Activated B cell treated with CpG ODN at 0.5 μM for 24 hours (primary cell): ENCODE results near the gene CILP. TPM values are rescaled to one million over a fixed set of nuclear protein-coding genes. Genes with fewer than 3 reads are reported as not detected.
"Not testable (repeated sequence)": the region's sequence is repeated elsewhere in the genome, so short reads cannot be mapped to it uniquely, and the experiment has no call there.

Experiments used
- ATAC-seq: fragments of 200-7000 bp; cut with Tn5 transposase; one replicate; pipeline ENCODE4 v1.10.0; 2021; ENCODE audit warnings: low read depth, mild to moderate bottlenecking, moderate library complexity
- CTCF ChIA-PET: fragments of 350-600 bp; sonication (Branson Sonifier 250); formaldehyde crosslinking; loops from one replicate; lab custom pipeline; 2021; ENCODE audit warnings: antibody characterized with exemption; lab: Charles Lee
- POLR2A ChIA-PET: fragments of 350-600 bp; sonication (Branson Sonifier 250); formaldehyde crosslinking; loops from one replicate; lab custom pipeline; 2021; ENCODE audit warnings: antibody characterized with exemption; lab: Charles Lee
- DNase-seq: peaks from one replicate; pipeline ENCODE4 v3.0.0; 2022
- H3K27ac Mint-ChIP-seq: one replicate; pipeline ENCODE4 v1.8.0; 2020; ENCODE audit warnings: mixed read lengths
- H3K27me3 Mint-ChIP-seq: one replicate; pipeline ENCODE4 v1.8.0; 2021; ENCODE audit warnings: mixed read lengths
- H3K36me3 Mint-ChIP-seq: one replicate; pipeline ENCODE4 v1.8.0; 2021; ENCODE audit warnings: low read depth, mixed read lengths
- H3K4me1 Mint-ChIP-seq: one replicate; pipeline ENCODE4 v1.8.0; 2021; ENCODE audit warnings: mixed read lengths
- H3K4me3 Mint-ChIP-seq: one replicate; pipeline ENCODE4 v1.8.0; 2020; ENCODE audit warnings: mild to moderate bottlenecking, mixed read lengths
- H3K9me3 Mint-ChIP-seq: one replicate; pipeline ENCODE4 v1.8.0; 2020; ENCODE audit warnings: mixed read lengths
- CTCF ChIP-seq: fragments of 200-600 bp; IDR thresholded peaks from one replicate; pipeline ENCODE4 v1.8.0; 2022; ENCODE audit warnings: antibody characterized with exemption, mild to moderate bottlenecking
- intact Hi-C: fragments of 100-400 bp; cut with micrococcal nuclease; formaldehyde crosslinking; loops from one replicate; pipeline ENCODE4 v1.15.1; 2024
- total RNA-seq: library from RNA; stranded (reverse); gene quantifications from 2 replicates; pipeline ENCODE4 v1.2.3, GENCODE V29; 2022

Gene CILP
- total RNA-seq, 1 donor from 2014 or later, result 0.18 TPM

DNA sequence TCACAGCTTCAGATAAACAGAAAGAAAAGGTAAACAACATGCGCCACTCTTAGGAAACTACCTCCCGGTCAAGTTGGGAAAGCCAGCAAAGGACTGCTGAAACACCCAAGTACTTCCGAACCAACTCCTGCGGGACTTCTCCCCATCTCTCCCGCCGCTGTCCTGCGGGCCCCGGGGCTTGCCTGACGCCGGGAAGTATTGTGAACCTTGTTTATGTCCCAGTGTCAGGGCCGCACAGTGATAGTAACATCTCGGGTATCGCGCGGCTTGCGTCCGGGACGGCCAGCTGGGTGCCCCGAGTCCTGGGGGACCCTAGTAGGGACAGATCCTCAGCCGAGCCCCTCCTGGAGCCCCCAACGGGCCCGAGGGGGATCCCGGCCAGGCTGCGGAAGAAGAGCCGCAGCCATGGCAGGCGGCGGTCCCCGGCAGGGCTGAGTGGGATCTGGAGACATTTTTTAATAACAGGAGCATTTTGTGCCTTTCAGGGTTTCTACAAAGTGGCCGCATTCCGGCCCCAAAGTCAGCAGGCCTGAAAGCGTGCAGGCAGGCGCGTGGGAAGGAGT lies 26.9 kb downstream of the CILP start:
- TF ChIP-seq CTCF, result no peak
- peak overlapping the region; percentile 89 for H3K27ac Mint-ChIP-seq
- intact Hi-C loops, result loop anchor here (2.0 to 10.0 kb wide), 2 partner anchors 130 to 194 kb away; no protein-coding TSS in a partner anchor
- DNase-seq (peak; percentile 42), ATAC-seq (peak; percentile 1)
- H3K4me1 Mint-ChIP-seq, result peaks cover 26% of the 10 kb centered on the region
- ChIA-PET CTCF (no interaction called here), POLR2A (interaction anchor here (0.6 to 5.3 kb wide), 14 partner anchors 50 to 1022 kb away, joined by 3 to 94 read pairs (median 8); partner anchors contain the start of genes DENND4A, DPP8, INTS14 and PARP16)
- no peaks in the 10 kb centered on the region for H3K9me3 Mint-ChIP-seq
- H3K36me3 Mint-ChIP-seq, result peaks cover 13% of the 10 kb centered on the region
- H3K4me3 Mint-ChIP-seq, result peak overlapping the region; percentile 93
- H3K27me3 Mint-ChIP-seq, result no peaks in the 10 kb centered on the region

- intact Hi-C loops, result loop anchor here (2.0 to 10.0 kb wide), 2 partner anchors 129 to 193 kb away; no protein-coding TSS in a partner anchor
- Mint-ChIP-seq H3K9me3 (no peaks in the 10 kb centered on the region), H3K36me3 (peaks cover 19% of the 10 kb centered on the region), H3K4me1 (peaks cover 26% of the 10 kb centered on the region), H3K27me3 (no peaks in the 10 kb centered on the region), H3K4me3 (peak overlapping the region; percentile 93), H3K27ac (peak overlapping the region; percentile 89)
- ChIA-PET POLR2A (interaction anchor here (2.3 to 5.3 kb wide), 3 partner anchors 103 to 121 kb away, joined by 8 to 94 read pairs (median 64); partner anchors contain the start of genes PARP16 and RNU5B-1), CTCF (no interaction called here)
- ATAC-seq (no peak), DNase-seq (no peak)
- no peak for TF ChIP-seq CTCF
These were observed 27.5 kb downstream of the CILP start for GRCh38 chr15:65183865-65184159.

- intact Hi-C loops, result loop anchor here (10.0 kb wide), 1 partner anchor 128 kb away; no protein-coding TSS in a partner anchor
- Mint-ChIP-seq H3K4me3 (peak overlapping the region; percentile 93), H3K9me3 (no peaks in the 10 kb centered on the region), H3K4me1 (peaks cover 26% of the 10 kb centered on the region), H3K36me3 (peaks cover 27% of the 10 kb centered on the region), H3K27ac (peak overlapping the region; percentile 89), H3K27me3 (no peaks in the 10 kb centered on the region)
- ATAC-seq, result no peak
- ChIA-PET POLR2A (interaction anchor here (0.6 to 5.3 kb wide), 5 partner anchors 104 to 877 kb away, joined by 3 to 94 read pairs (median 4); partner anchors contain the start of genes PARP16 and RNU5B-1), CTCF (no interaction called here)
- no peak for DNase-seq
- TF ChIP-seq CTCF, result no peak
These were observed 28.7 kb downstream of the CILP start for GRCh38 chr15:65182538-65182937.

DNA sequence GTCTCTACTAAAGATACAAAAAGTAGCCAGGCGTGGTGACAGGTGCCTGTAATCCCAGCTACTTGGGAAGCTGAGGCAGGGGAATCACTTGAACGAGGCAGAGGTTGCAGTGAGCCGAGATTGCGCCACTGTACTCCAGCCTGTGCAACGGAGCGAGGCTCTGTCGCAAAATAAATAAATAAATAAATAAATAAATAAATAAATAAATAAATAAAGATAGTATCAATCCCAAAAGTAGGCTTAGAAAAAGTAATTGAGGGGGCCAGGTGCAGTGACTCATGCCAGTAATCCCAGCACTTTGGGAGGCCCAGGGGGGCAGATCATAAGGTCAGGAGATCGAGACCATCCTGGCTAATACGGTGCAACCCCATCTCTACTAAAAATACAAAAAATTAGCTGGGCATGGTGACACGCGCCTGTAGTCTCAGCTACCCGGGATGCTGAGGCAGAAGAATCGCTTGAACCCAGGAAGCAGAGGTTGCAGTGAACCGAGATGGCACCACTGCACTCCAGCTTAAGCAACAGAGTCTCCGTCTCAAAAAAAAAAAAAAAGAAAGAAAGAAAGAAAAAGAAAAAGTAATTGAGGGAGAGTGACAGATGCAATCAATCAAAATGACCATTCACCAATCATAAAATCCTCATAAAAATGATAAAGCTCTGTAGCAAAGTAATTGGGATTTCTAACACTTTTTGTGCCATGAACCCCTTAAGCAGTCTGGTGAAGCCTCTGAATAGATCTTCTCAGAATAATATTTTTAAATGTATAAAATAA lies 29.5 kb downstream of the CILP start:
- ChIA-PET POLR2A (interaction anchor here (0.6 to 5.3 kb wide), 5 partner anchors 105 to 877 kb away, joined by 3 to 94 read pairs (median 4); partner anchors contain the start of genes PARP16 and RNU5B-1), CTCF (interaction anchor here (0.8 kb wide), 1 partner anchor 89 kb away, joined by 3 read pairs; no protein-coding TSS in a partner anchor)
- not testable (repeated sequence) for H3K4me3 Mint-ChIP-seq, DNase-seq, ATAC-seq, H3K9me3 Mint-ChIP-seq, H3K27me3 Mint-ChIP-seq, H3K27ac Mint-ChIP-seq
- Mint-ChIP-seq H3K4me1 (peaks cover 26% of the 10 kb centered on the region), H3K36me3 (peaks cover 32% of the 10 kb centered on the region)
- intact Hi-C loops, result loop anchor here (10.0 kb wide), 1 partner anchor 127 kb away; no protein-coding TSS in a partner anchor

- H3K9me3 Mint-ChIP-seq, result no peaks in the 10 kb centered on the region
- peaks cover 44% of the 10 kb centered on the region for H3K36me3 Mint-ChIP-seq
- ChIA-PET POLR2A (no interaction called here), CTCF (no interaction called here)
- intact Hi-C loops, result loop anchor here (10.0 kb wide), 1 partner anchor 125 kb away; no protein-coding TSS in a partner anchor
- no peak overlapping the region for H3K4me3 Mint-ChIP-seq
- DNase-seq (no peak), ATAC-seq (no peak)
- H3K27me3 Mint-ChIP-seq, result no peaks in the 10 kb centered on the region
- no peak for TF ChIP-seq CTCF
- no peak overlapping the region for H3K27ac Mint-ChIP-seq
- peaks cover 20% of the 10 kb centered on the region for H3K4me1 Mint-ChIP-seq
These were observed 31.1 kb downstream of the CILP start for GRCh38 chr15:65180167-65180566.
